HepG2 (cell line): Measurements from ENCODE around the gene YEATS2. TPM values are rescaled to one million over a fixed set of nuclear protein-coding genes. Genes with fewer than 3 reads are reported as not detected.
A peak's percentile ranks its signal among the peaks of the same experiment; 100 is the strongest.

Experiments
- AGO2 ChIP-seq: fragments of 200-400 bp; formaldehyde crosslinking; optimal IDR thresholded peaks from 2 replicates; pipeline ENCODE3; 2017; ENCODE audit warnings: mild to moderate bottlenecking, low read depth, low read length, moderate library complexity
- HNF1A ChIP-seq, 2 experiments: sonication (generic) in 1 of 2; formaldehyde crosslinking in 1 of 2; IDR thresholded peaks; 2 replicates each; pipeline versions ENCODE4 v1.4.0 to v1.6.1; 2016 to 2020; ENCODE audit warnings: borderline replicate concordance in 1 of 2, low read depth in 1 of 2, mild to moderate bottlenecking in 1 of 2, missing genetic modification reagents in 1 of 2
- PLSCR1 ChIP-seq: sonication (generic); formaldehyde crosslinking; IDR thresholded peaks from 2 replicates; pipeline ENCODE4 v1.5.0; 2020; ENCODE audit warnings: missing genetic modification reagents, mild to moderate bottlenecking, borderline replicate concordance
- POGZ ChIP-seq: sonication (generic); formaldehyde crosslinking; IDR thresholded peaks from 2 replicates; pipeline ENCODE4 v1.4.0; 2020; ENCODE audit warnings: mild to moderate bottlenecking, missing genetic modification reagents
- RXRB ChIP-seq: IDR thresholded peaks from 2 replicates; pipeline ENCODE4 v1.6.1; 2016; ENCODE audit warnings: borderline replicate concordance, missing genetic modification reagents, missing compliant biosample characterization
- SAFB2 ChIP-seq: sonication (generic); formaldehyde crosslinking; IDR thresholded peaks from 2 replicates; pipeline ENCODE4 v1.5.1; 2020; ENCODE audit warnings: missing genetic modification reagents, low read depth, mild to moderate bottlenecking, borderline replicate concordance
- SRSF9 ChIP-seq: fragments of 200-400 bp; formaldehyde crosslinking; IDR thresholded peaks from 2 replicates; pipeline ENCODE4 v1.6.1; 2018; ENCODE audit warnings: borderline replicate concordance, mild to moderate bottlenecking, low read depth, low read length; ENCODE audit not compliant: insufficient read depth, poor library complexity, severe bottlenecking
- STAT6 ChIP-seq: sonication (generic); formaldehyde crosslinking; IDR thresholded peaks from 2 replicates; pipeline ENCODE4 v1.4.0; 2020; ENCODE audit warnings: missing genetic modification reagents, mild to moderate bottlenecking, borderline replicate concordance
- ZNF335 ChIP-seq: sonication (generic); formaldehyde crosslinking; IDR thresholded peaks from 2 replicates; pipeline ENCODE4 v1.4.0; 2020; ENCODE audit warnings: missing genetic modification reagents
- ZNF549 ChIP-seq: sonication (generic); formaldehyde crosslinking; IDR thresholded peaks from 2 replicates; pipeline ENCODE4 v1.5.0; 2020; ENCODE audit warnings: missing genetic modification reagents
- ZNF614 ChIP-seq: IDR thresholded peaks from 2 replicates; pipeline ENCODE4 v1.6.1; 2018; ENCODE audit warnings: missing biosample characterization, missing genetic modification reagents, inconsistent platforms, borderline replicate concordance
- ZNF703 ChIP-seq: sonication (generic); formaldehyde crosslinking; IDR thresholded peaks from 2 replicates; pipeline ENCODE4 v1.5.1; 2020; ENCODE audit warnings: missing genetic modification reagents, mild to moderate bottlenecking, moderate library complexity, borderline replicate concordance
- ZNF83 ChIP-seq: sonication (generic); formaldehyde crosslinking; IDR thresholded peaks from 2 replicates; pipeline ENCODE4 v1.4.0; 2020; ENCODE audit warnings: missing genetic modification reagents, mild to moderate bottlenecking, borderline replicate concordance
- ZNF850 ChIP-seq: sonication (generic); formaldehyde crosslinking; conservative IDR thresholded peaks from 2 replicates; pipeline ENCODE4 v1.9.0; 2021; ENCODE audit warnings: mild to moderate bottlenecking, missing genetic modification reagents
- ZSCAN5A ChIP-seq: sonication (generic); formaldehyde crosslinking; IDR thresholded peaks from 2 replicates; pipeline ENCODE4 v1.8.0; 2022; ENCODE audit warnings: mild to moderate bottlenecking, missing genetic modification reagents, borderline replicate concordance
- polyA plus RNA-seq, 8 experiments: library from polyadenylated mRNA; depleted of rRNA in 3 of 8; stranded (reverse) in 7 of 8; unstranded in 1 of 8; fragments of >200 nt; fragmentation: Illumina TruSeq in 4 of 8; extraction: Trizol in 4 of 8; gene quantifications; 2 replicates each; pipeline versions ENCODE4 v1.2.1 to v1.2.3, GENCODE V29; 2011 to 2016; ENCODE audit warnings: low read depth in 4 of 8, missing spikeins in 1 of 8, mixed read lengths in 1 of 8; ENCODE audit not compliant: insufficient read depth in 1 of 8
- total RNA-seq, 5 experiments: library from RNA; depleted of rRNA; stranded (reverse); fragments of >200 nt; fragmentation: Illumina TruSeq; extraction: Trizol; gene quantifications; 2 replicates each; pipeline ENCODE4 v1.2.3, GENCODE V29; 2016; ENCODE audit warnings: low read depth in 1 of 5

Gene YEATS2
- total and polyA plus RNA-seq, 2 of the 13 experiments (the other 11 are each of a cell fraction or from before 2014, with no cell fraction given): 18.6 to 33.7 TPM

- TF ChIP-seq HNF1A (IDR thresholded peaks at IDR 0.05; ENCODE audit: low read depth): no peak
- no peak for TF ChIP-seq HNF1A (CRISPR knock-in tag; IDR thresholded peaks at IDR 0.05; ENCODE audit: borderline replicate concordance)
- no peak for TF ChIP-seq ZNF703 (CRISPR knock-in tag)
- no peak for TF ChIP-seq ZNF850
- TF ChIP-seq ZNF335 (CRISPR knock-in tag): no peak
- no peak for TF ChIP-seq ZNF549
- no peak for TF ChIP-seq STAT6 (CRISPR knock-in tag)
- no peak for TF ChIP-seq ZNF83 (CRISPR knock-in tag)
- TF ChIP-seq ZNF614 (CRISPR knock-in tag): no peak
- no peak for TF ChIP-seq AGO2
- TF ChIP-seq POGZ (CRISPR knock-in tag): peak; percentile 50
- TF ChIP-seq PLSCR1 (CRISPR knock-in tag): no peak
- peak; percentile 93 for TF ChIP-seq RXRB (CRISPR knock-in tag)
- TF ChIP-seq SRSF9: no peak
- no peak for TF ChIP-seq ZSCAN5A
- TF ChIP-seq SAFB2 (CRISPR knock-in tag): no peak
Measured at GRCh38 chr3:183745300-183746098, 47.9 kb downstream of the YEATS2 start (continued).
